ENCODE data around the gene DUSP15. TPM values are rescaled to one million over a fixed set of nuclear protein-coding genes. Genes with fewer than 3 reads are reported as not detected.

Gene DUSP15
- total RNA-seq, 1 experiment from 2014 or later: not detected

DNA sequence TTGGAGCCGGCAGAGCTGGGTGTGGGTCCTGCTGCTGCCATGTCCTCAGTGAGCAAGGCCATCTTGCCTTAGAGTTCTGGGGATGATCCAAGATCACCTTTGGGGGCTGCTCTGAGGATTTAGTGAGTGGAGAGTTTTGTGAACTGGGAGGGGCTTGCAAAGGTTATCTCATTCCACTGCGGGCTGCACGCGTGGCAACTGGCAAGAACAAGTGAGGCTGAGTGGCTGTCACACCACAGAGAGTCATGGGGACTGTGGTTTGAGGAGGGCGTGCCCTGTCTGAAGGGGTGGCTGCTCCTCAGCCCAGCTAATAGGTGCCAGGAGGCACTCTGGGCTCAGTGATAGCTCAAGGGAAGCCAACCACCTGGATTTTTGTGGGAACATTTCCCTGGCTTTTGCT lies 37.7 kb upstream of the DUSP15 start:
- Histone ChIP-seq H3K27me3 (ENCODE audit: insufficient read depth, low read length) (no peaks in the 10 kb centered on the region), H3K4me3 (replicated peaks in 1 of 2; ENCODE audit: low read depth in 1 of 2, low read length in 2 of 2) (no peak overlapping the region), H3K9me2 (ENCODE audit: insufficient read depth) (no peaks in the 10 kb centered on the region), H3K36me3 (ENCODE audit: control insufficient read depth in 1 of 2, insufficient read depth in 2 of 2, low read length in 2 of 2) (no peaks in the 10 kb centered on the region), H2AFZ (ENCODE audit: low read depth, low read length, poor library complexity, severe bottlenecking) (no peak overlapping the region), H3K4me1 (ENCODE audit: control insufficient read depth in 1 of 2, insufficient read depth in 2 of 2, low read length in 2 of 2) (no peaks in the 10 kb centered on the region), H3K79me2 (ENCODE audit: insufficient read depth, low read length) (no peaks in the 10 kb centered on the region), H4K20me1 (ENCODE audit: insufficient read depth) (no peaks in the 10 kb centered on the region), H3K27ac (ENCODE audit: low read depth, low read length) (no peak overlapping the region), H3K4me2 (ENCODE audit: low read length) (no peak overlapping the region), H3K9me3 (ENCODE audit: control insufficient read depth in 1 of 2, insufficient read depth in 1 of 2, low read depth in 1 of 2, low read length in 2 of 2) (no peaks in the 10 kb centered on the region), H3K9ac (ENCODE audit: low read length) (no peak overlapping the region)
- RAD21 ChIA-PET (ENCODE audit: low non-redundant PET in 1 of 2, low total read pairs in 2 of 2, uncharacterized antibody in 2 of 2, unreplicated experiment in 2 of 2): no interaction called here
- ATAC-seq: no peak
- CTCF ChIA-PET: no interaction called here
- BruUV-seq (replicated peaks): no TSS peak
- TF ChIP-seq TCF7L2 (IDR thresholded peaks at IDR 0.05; ENCODE audit: borderline replicate concordance, extremely low read depth, insufficient read depth, insufficient read length) (no peak), ELF1 (IDR thresholded peaks at IDR 0.05; ENCODE audit: borderline replicate concordance, low read depth) (no peak), ZFX (IDR thresholded peaks at IDR 0.05) (no peak), SP1 (IDR thresholded peaks at IDR 0.05; ENCODE audit: low read depth) (no peak), YY1 (IDR thresholded peaks at IDR 0.05; ENCODE audit: extremely low read depth, insufficient replicate concordance, low read depth, low read length) (no peak), SIN3A (IDR thresholded peaks at IDR 0.05; ENCODE audit: low read depth) (no peak), EZH2 (IDR thresholded peaks at IDR 0.05) (no peak)
- DNase-seq (ENCODE audit: low read depth, low spot score): no peak
- intact Hi-C loops (cut with micrococcal nuclease): no loop called here
- POLR2A ChIA-PET: no interaction called here

- CTCF ChIA-PET: no interaction called here
- Histone ChIP-seq H3K9me3 (ENCODE audit: control insufficient read depth in 1 of 2, insufficient read depth in 1 of 2, low read depth in 1 of 2, low read length in 2 of 2) (no peaks in the 10 kb centered on the region), H3K36me3 (ENCODE audit: control insufficient read depth in 1 of 2, insufficient read depth in 2 of 2, low read length in 2 of 2) (no peaks in the 10 kb centered on the region), H3K4me3 (replicated peaks in 1 of 2; ENCODE audit: low read depth in 1 of 2, low read length in 2 of 2) (no peak overlapping the region), H3K4me2 (ENCODE audit: low read length) (no peak overlapping the region), H3K9me2 (ENCODE audit: insufficient read depth) (no peaks in the 10 kb centered on the region), H3K27me3 (ENCODE audit: insufficient read depth, low read length) (no peaks in the 10 kb centered on the region), H3K4me1 (ENCODE audit: control insufficient read depth in 1 of 2, insufficient read depth in 2 of 2, low read length in 2 of 2) (no peaks in the 10 kb centered on the region), H2AFZ (ENCODE audit: low read depth, low read length, poor library complexity, severe bottlenecking) (no peak overlapping the region), H3K9ac (ENCODE audit: low read length) (no peak overlapping the region), H4K20me1 (ENCODE audit: insufficient read depth) (no peaks in the 10 kb centered on the region), H3K27ac (ENCODE audit: low read depth, low read length) (no peak overlapping the region), H3K79me2 (ENCODE audit: insufficient read depth, low read length) (no peaks in the 10 kb centered on the region)
- no peak for ATAC-seq
- RAD21 ChIA-PET (ENCODE audit: low non-redundant PET in 1 of 2, low total read pairs in 2 of 2, uncharacterized antibody in 2 of 2, unreplicated experiment in 2 of 2): no interaction called here
- BruUV-seq (replicated peaks): no TSS peak
- intact Hi-C loops (cut with micrococcal nuclease): no loop called here
- POLR2A ChIA-PET: no interaction called here
- no peak for DNase-seq (ENCODE audit: low read depth, low spot score)
- TF ChIP-seq POLR2AphosphoS5 (IDR thresholded peaks at IDR 0.05; ENCODE audit: low read depth, low read length) (no peak), ZNF274 (IDR thresholded peaks at IDR 0.05; ENCODE audit: low read depth, low read length) (no peak), SIN3A (IDR thresholded peaks at IDR 0.05; ENCODE audit: low read depth) (no peak), ELF1 (IDR thresholded peaks at IDR 0.05; ENCODE audit: borderline replicate concordance, low read depth) (no peak), YY1 (IDR thresholded peaks at IDR 0.05; ENCODE audit: extremely low read depth, insufficient replicate concordance, low read depth, low read length) (no peak), EGR1 (IDR thresholded peaks at IDR 0.05; ENCODE audit: low read depth) (no peak), REST (IDR thresholded peaks at IDR 0.05; ENCODE audit: low read depth) (no peak), ZFX (IDR thresholded peaks at IDR 0.05) (no peak), TCF7L2 (IDR thresholded peaks at IDR 0.05; ENCODE audit: borderline replicate concordance, extremely low read depth, insufficient read depth, insufficient read length) (no peak)
- TF ChIP-seq, protein P1, sequence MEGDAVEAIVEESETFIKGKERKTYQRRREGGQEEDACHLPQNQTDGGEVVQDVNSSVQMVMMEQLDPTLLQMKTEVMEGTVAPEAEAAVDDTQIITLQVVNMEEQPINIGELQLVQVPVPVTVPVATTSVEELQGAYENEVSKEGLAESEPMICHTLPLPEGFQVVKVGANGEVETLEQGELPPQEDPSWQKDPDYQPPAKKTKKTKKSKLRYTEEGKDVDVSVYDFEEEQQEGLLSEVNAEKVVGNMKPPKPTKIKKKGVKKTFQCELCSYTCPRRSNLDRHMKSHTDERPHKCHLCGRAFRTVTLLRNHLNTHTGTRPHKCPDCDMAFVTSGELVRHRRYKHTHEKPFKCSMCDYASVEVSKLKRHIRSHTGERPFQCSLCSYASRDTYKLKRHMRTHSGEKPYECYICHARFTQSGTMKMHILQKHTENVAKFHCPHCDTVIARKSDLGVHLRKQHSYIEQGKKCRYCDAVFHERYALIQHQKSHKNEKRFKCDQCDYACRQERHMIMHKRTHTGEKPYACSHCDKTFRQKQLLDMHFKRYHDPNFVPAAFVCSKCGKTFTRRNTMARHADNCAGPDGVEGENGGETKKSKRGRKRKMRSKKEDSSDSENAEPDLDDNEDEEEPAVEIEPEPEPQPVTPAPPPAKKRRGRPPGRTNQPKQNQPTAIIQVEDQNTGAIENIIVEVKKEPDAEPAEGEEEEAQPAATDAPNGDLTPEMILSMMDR (IDR thresholded peaks at IDR 0.05 in 2 of 3, conservative IDR thresholded peaks at IDR 0.05 in 1 of 3; ENCODE audit: borderline replicate concordance in 1 of 3, insufficient read depth in 1 of 3, low read depth in 2 of 3, low read length in 2 of 3): no peak
- TF ChIP-seq, protein P2, sequence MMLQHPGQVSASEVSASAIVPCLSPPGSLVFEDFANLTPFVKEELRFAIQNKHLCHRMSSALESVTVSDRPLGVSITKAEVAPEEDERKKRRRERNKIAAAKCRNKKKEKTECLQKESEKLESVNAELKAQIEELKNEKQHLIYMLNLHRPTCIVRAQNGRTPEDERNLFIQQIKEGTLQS (IDR thresholded peaks at IDR 0.05): no peak
Observed at GRCh38 chr20:31907046-31907445, 36.7 kb upstream of the DUSP15 start.
